Natural killer cell (primary cell): Measurements from ENCODE around the gene VWF. TPM values are rescaled to one million over a fixed set of nuclear protein-coding genes. Genes with fewer than 3 reads are reported as not detected.

Experiments
- ATAC-seq, 3 donors: fragments of 150-1000 bp in 2 of 3; fragments of 200-7000 bp in 1 of 3; cut with Tn5 transposase; 1 replicate in 1 of 3; 2 replicates in 2 of 3; pipeline ENCODE4 v1.10.0; 2021; ENCODE audit warnings: mild to moderate bottlenecking in 2 of 3, moderate library complexity in 2 of 3
- DNase-seq, 2 donors: peaks; one replicate each; pipeline versions ENCODE4 v3.0.0 to v3.0.0-alpha.2; 2013 to 2021; ENCODE audit warnings: mixed read lengths in 1 of 2
- H3K27ac ChIP-seq: one replicate; pipeline ENCODE4 v1.5.1; 2013; ENCODE audit warnings: mild to moderate bottlenecking, low read length
- H3K27me3 ChIP-seq: one replicate; pipeline ENCODE4 v1.6.1; 2013; ENCODE audit warnings: low read length; ENCODE audit not compliant: control insufficient read depth, insufficient read depth
- H3K36me3 ChIP-seq: one replicate; pipeline ENCODE4 v1.6.1; 2013; ENCODE audit warnings: low read length; ENCODE audit not compliant: control insufficient read depth, insufficient read depth
- H3K4me1 ChIP-seq: one replicate; pipeline ENCODE4 v1.6.1; 2013; ENCODE audit warnings: low read length; ENCODE audit not compliant: control insufficient read depth, insufficient read depth
- H3K4me3 ChIP-seq: one replicate; pipeline ENCODE4 v1.5.1; 2013; ENCODE audit warnings: low read length
- H3K9me3 ChIP-seq: one replicate; pipeline ENCODE4 v1.6.1; 2013; ENCODE audit warnings: low read length; ENCODE audit not compliant: control insufficient read depth, insufficient read depth
- H3K27ac Mint-ChIP-seq, 2 donors: one replicate each; pipeline ENCODE4 v1.8.0; 2022; ENCODE audit warnings: mild to moderate bottlenecking in 2 of 2, mixed read lengths in 2 of 2, moderate library complexity in 1 of 2
- H3K27me3 Mint-ChIP-seq, 2 donors: one replicate each; pipeline ENCODE4 v1.8.0; 2022; ENCODE audit warnings: low read depth in 2 of 2, mixed read lengths in 2 of 2
- H3K36me3 Mint-ChIP-seq: one replicate; pipeline ENCODE4 v1.8.0; 2022; ENCODE audit warnings: mixed read lengths
- H3K4me1 Mint-ChIP-seq, 2 donors: one replicate each; pipeline ENCODE4 v1.8.0; 2022; ENCODE audit warnings: mixed read lengths in 2 of 2
- H3K4me3 Mint-ChIP-seq: one replicate; pipeline ENCODE4 v1.8.0; 2022; ENCODE audit warnings: mild to moderate bottlenecking, moderate library complexity, mixed read lengths
- H3K9me3 Mint-ChIP-seq, 2 donors: one replicate each; pipeline ENCODE4 v1.8.0; 2022; ENCODE audit warnings: mixed read lengths in 2 of 2
- WGBS: methylation state at CpG from one replicate; pipeline ENCODE4 v1.1.7; 2013; ENCODE audit warnings: missing lambda C conversion rate; ENCODE audit not compliant: insufficient coverage; 5-methylcytosine and 5-hydroxymethylcytosine counted together
- intact Hi-C: fragments of 100-400 bp; cut with micrococcal nuclease; formaldehyde crosslinking; loops from one replicate; pipeline ENCODE4 v1.14.2; 2022
- total RNA-seq, 4 donors: library from RNA; stranded (reverse); fragments of 120-200 nt in 1 of 4; gene quantifications; one replicate each; pipeline versions ENCODE4 v1.2.3 to v1.2.4, GENCODE V29; 2013 to 2022
- TF ChIP-seq, protein P1 (sequence below): fragments of 200-600 bp; IDR thresholded peaks from one replicate; pipeline ENCODE4 v1.8.0; 2022; ENCODE audit warnings: antibody characterized with exemption

The VWF gene
- total RNA-seq, 3 donors from 2014 or later (not counting 1 experiment from before 2014, with no cell fraction given) = 0.14 to 0.95 (median 0.71) TPM

DNA sequence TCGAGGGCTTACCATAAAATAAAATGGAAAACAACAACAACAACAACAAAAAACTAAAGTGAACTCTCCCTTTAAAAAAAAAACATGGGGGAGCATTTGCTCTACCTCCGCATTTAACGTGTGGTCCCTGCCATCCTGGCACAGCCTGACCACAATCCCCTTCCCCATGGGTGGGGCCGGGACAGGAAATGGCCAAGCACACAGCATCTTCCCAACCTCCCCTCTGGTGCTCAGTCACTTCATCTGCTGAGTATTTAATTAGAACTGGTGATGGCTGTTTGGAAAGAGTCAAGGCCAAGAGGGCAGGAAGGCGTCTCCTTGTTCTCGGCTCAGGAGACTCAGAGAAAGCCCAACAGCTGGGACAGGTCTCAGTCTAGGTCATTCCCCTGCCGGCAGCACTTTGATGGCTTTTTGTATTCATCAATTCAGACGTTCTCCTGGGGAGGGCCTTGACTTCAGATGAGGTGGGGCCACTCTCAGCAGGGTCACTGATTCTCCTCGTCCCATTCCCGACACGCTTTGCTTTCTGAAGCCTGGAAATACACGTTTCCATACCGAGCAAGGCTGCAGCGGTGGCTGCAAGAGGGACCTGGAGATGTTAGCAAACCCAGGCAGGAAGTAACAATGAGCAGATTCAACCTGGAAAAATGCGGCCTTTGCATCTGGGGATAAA lies 223.8 kb downstream of the VWF start:
- 74% methylated on average over 14 of the region's 15 CpGs for WGBS
- Mint-ChIP-seq H3K27ac (no peak overlapping the region), H3K4me1 (no peaks in the 10 kb centered on the region), H3K36me3 (no peaks in the 10 kb centered on the region), H3K4me3 (no peak overlapping the region), H3K9me3 (no peaks in the 10 kb centered on the region), H3K27me3 (peaks cover 20 to 37% of the 10 kb centered on the region in 2 donors)
- Histone ChIP-seq H3K4me1 (no peaks in the 10 kb centered on the region), H3K36me3 (no peaks in the 10 kb centered on the region), H3K4me3 (no peak overlapping the region), H3K27ac (no peak overlapping the region), H3K27me3 (no peaks in the 10 kb centered on the region), H3K9me3 (no peaks in the 10 kb centered on the region)
- TF ChIP-seq, protein P1, sequence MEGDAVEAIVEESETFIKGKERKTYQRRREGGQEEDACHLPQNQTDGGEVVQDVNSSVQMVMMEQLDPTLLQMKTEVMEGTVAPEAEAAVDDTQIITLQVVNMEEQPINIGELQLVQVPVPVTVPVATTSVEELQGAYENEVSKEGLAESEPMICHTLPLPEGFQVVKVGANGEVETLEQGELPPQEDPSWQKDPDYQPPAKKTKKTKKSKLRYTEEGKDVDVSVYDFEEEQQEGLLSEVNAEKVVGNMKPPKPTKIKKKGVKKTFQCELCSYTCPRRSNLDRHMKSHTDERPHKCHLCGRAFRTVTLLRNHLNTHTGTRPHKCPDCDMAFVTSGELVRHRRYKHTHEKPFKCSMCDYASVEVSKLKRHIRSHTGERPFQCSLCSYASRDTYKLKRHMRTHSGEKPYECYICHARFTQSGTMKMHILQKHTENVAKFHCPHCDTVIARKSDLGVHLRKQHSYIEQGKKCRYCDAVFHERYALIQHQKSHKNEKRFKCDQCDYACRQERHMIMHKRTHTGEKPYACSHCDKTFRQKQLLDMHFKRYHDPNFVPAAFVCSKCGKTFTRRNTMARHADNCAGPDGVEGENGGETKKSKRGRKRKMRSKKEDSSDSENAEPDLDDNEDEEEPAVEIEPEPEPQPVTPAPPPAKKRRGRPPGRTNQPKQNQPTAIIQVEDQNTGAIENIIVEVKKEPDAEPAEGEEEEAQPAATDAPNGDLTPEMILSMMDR = no peak
- intact Hi-C loops = no loop called here
- DNase-seq = no peak
- ATAC-seq = no peak

GRCh38 chr12:5900076-5900475 lies 224.4 kb downstream of the VWF start:
- H3K36me3 ChIP-seq = no peaks in the 10 kb centered on the region
- TF ChIP-seq, protein P1 = no peak
- Mint-ChIP-seq H3K27ac (no peak overlapping the region), H3K4me1 (no peaks in the 10 kb centered on the region), H3K27me3 (peaks cover 22 to 43% of the 10 kb centered on the region in 2 donors), H3K36me3 (no peaks in the 10 kb centered on the region), H3K9me3 (no peaks in the 10 kb centered on the region), H3K4me3 (no peak overlapping the region)
- H3K27me3 ChIP-seq = no peaks in the 10 kb centered on the region
- no peaks in the 10 kb centered on the region for H3K9me3 ChIP-seq
- no peak overlapping the region for H3K27ac ChIP-seq
- no peaks in the 10 kb centered on the region for H3K4me1 ChIP-seq
- ATAC-seq (no peak), DNase-seq (no peak)
- no peak overlapping the region for H3K4me3 ChIP-seq
- 83% methylated on average over 4 of the region's 4 CpGs for WGBS
- intact Hi-C loops = no loop called here

GRCh38 chr12:5899675-5900074 lies 224.8 kb downstream of the VWF start:
- no peaks in the 10 kb centered on the region for H3K36me3 Mint-ChIP-seq
- DNase-seq = no peak
- H3K27ac Mint-ChIP-seq = no peak overlapping the region
- no peaks in the 10 kb centered on the region for H3K27me3 ChIP-seq
- TF ChIP-seq, protein P1 = no peak
- intact Hi-C loops = no loop called here
- H3K4me3 ChIP-seq = no peak overlapping the region
- H3K9me3 Mint-ChIP-seq = no peaks in the 10 kb centered on the region
- H3K27me3 Mint-ChIP-seq = peaks cover 25 to 47% of the 10 kb centered on the region in 2 donors
- H3K4me3 Mint-ChIP-seq = no peak overlapping the region
- 90% methylated on average over 3 of the region's 3 CpGs for WGBS
- no peaks in the 10 kb centered on the region for H3K4me1 Mint-ChIP-seq
- ATAC-seq = no peak
- no peaks in the 10 kb centered on the region for H3K36me3 ChIP-seq
- no peak overlapping the region for H3K27ac ChIP-seq
- H3K9me3 ChIP-seq = no peaks in the 10 kb centered on the region
- no peaks in the 10 kb centered on the region for H3K4me1 ChIP-seq

- Histone ChIP-seq H3K9me3 (no peaks in the 10 kb centered on the region), H3K4me1 (no peaks in the 10 kb centered on the region), H3K27me3 (no peaks in the 10 kb centered on the region), H3K4me3 (no peak overlapping the region), H3K36me3 (no peaks in the 10 kb centered on the region), H3K27ac (no peak overlapping the region)
- no peak for ATAC-seq
- 92% methylated on average over 3 of the region's 3 CpGs for WGBS
- no peak for DNase-seq
- intact Hi-C loops = no loop called here
- Mint-ChIP-seq H3K27me3 (peaks cover 26 to 55% of the 10 kb centered on the region in 2 donors), H3K36me3 (no peaks in the 10 kb centered on the region), H3K4me1 (no peaks in the 10 kb centered on the region), H3K4me3 (no peak overlapping the region), H3K9me3 (no peaks in the 10 kb centered on the region), H3K27ac (no peak overlapping the region)
- TF ChIP-seq, protein P1 = no peak
These were observed 225.6 kb downstream of the VWF start for GRCh38 chr12:5898874-5899273.
